HEK293 (cell line): ENCODE results near the gene AMIGO1.

ENCODE experiments used
- OVOL3 ChIP-seq: fragments of 450-650 bp; formaldehyde crosslinking; IDR thresholded peaks from 2 replicates; pipeline ENCODE4 v1.5.1; 2016; ENCODE audit warnings: missing biosample characterization, missing genetic modification characterization
- SP2 ChIP-seq: fragments of 450-650 bp; formaldehyde crosslinking; IDR thresholded peaks from 2 replicates; pipeline ENCODE4 v1.5.1; 2016; ENCODE audit warnings: missing biosample characterization, missing genetic modification characterization
- ZNF140 ChIP-seq: fragments of 450-650 bp; formaldehyde crosslinking; IDR thresholded peaks from 2 replicates; pipeline ENCODE4 v1.5.1; 2016; ENCODE audit warnings: missing biosample characterization, missing genetic modification characterization
- ZNF157 ChIP-seq: fragments of 450-650 bp; formaldehyde crosslinking; IDR thresholded peaks from 2 replicates; pipeline ENCODE4 v1.5.1; 2016; ENCODE audit warnings: missing biosample characterization, missing genetic modification characterization
- ZNF221 ChIP-seq: fragments of 450-650 bp; formaldehyde crosslinking; IDR thresholded peaks from 2 replicates; pipeline ENCODE4 v1.5.1; 2017; ENCODE audit warnings: missing biosample characterization, missing genetic modification characterization, borderline replicate concordance
- ZNF501 ChIP-seq: fragments of 450-650 bp; formaldehyde crosslinking; IDR thresholded peaks from 2 replicates; pipeline ENCODE4 v1.5.1; 2016; ENCODE audit warnings: missing biosample characterization, missing genetic modification characterization
- ZNF747 ChIP-seq: fragments of 450-650 bp; formaldehyde crosslinking; IDR thresholded peaks from 2 replicates; pipeline ENCODE4 v1.5.1; 2016; ENCODE audit warnings: missing biosample characterization, missing genetic modification characterization
- ZNF843 ChIP-seq: fragments of 450-650 bp; formaldehyde crosslinking; IDR thresholded peaks from 2 replicates; pipeline ENCODE4 v1.5.1; 2016; ENCODE audit warnings: missing biosample characterization, missing genetic modification characterization
- TF ChIP-seq, protein P1 (sequence below): fragments of 450-650 bp; formaldehyde crosslinking; IDR thresholded peaks from 2 replicates; pipeline ENCODE4 v1.5.1; 2016; ENCODE audit warnings: missing biosample characterization, missing genetic modification characterization
- TF ChIP-seq, protein P2 (sequence below): fragments of 450-650 bp; formaldehyde crosslinking; IDR thresholded peaks from 2 replicates; pipeline ENCODE4 v1.5.1; 2016; ENCODE audit warnings: missing biosample characterization, missing genetic modification characterization

GRCh38 chr1:109490029-109490933 lies 19.2 kb downstream of the AMIGO1 start:
- TF ChIP-seq ZNF221 (no peak), ZNF747 (no peak), SP2 (no peak), ZNF140 (no peak), ZNF157 (no peak), ZNF501 (tag by site-specific recombination) (no peak), ZNF843 (tag by site-specific recombination) (no peak), OVOL3 (tag by site-specific recombination) (no peak)
- TF ChIP-seq, protein P1, sequence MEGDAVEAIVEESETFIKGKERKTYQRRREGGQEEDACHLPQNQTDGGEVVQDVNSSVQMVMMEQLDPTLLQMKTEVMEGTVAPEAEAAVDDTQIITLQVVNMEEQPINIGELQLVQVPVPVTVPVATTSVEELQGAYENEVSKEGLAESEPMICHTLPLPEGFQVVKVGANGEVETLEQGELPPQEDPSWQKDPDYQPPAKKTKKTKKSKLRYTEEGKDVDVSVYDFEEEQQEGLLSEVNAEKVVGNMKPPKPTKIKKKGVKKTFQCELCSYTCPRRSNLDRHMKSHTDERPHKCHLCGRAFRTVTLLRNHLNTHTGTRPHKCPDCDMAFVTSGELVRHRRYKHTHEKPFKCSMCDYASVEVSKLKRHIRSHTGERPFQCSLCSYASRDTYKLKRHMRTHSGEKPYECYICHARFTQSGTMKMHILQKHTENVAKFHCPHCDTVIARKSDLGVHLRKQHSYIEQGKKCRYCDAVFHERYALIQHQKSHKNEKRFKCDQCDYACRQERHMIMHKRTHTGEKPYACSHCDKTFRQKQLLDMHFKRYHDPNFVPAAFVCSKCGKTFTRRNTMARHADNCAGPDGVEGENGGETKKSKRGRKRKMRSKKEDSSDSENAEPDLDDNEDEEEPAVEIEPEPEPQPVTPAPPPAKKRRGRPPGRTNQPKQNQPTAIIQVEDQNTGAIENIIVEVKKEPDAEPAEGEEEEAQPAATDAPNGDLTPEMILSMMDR (tag by site-specific recombination): peak; percentile 78
- TF ChIP-seq, protein P2, sequence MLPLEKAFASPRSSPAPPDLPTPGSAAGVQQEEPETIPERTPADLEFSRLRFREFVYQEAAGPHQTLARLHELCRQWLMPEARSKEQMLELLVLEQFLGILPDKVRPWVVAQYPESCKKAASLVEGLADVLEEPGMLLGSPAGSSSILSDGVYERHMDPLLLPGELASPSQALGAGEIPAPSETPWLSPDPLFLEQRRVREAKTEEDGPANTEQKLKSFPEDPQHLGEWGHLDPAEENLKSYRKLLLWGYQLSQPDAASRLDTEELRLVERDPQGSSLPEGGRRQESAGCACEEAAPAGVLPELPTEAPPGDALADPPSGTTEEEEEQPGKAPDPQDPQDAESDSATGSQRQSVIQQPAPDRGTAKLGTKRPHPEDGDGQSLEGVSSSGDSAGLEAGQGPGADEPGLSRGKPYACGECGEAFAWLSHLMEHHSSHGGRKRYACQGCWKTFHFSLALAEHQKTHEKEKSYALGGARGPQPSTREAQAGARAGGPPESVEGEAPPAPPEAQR (tag by site-specific recombination): no peak
